ENCODE data around the gene DOCK1.

- no peak for TF ChIP-seq EP300 (conservative IDR thresholded peaks at IDR 0.05; ENCODE audit: poor library complexity, severe bottlenecking)
- TF ChIP-seq CTCF (IDR thresholded peaks at IDR 0.05; ENCODE audit: poor library complexity, severe bottlenecking), result no peak
- no peak for TF ChIP-seq RAD21 (conservative IDR thresholded peaks at IDR 0.05)
- TF ChIP-seq SMC3 (conservative IDR thresholded peaks at IDR 0.05; ENCODE audit: poor library complexity), result no peak
- no peak for TF ChIP-seq POLR2AphosphoS5 (IDR thresholded peaks at IDR 0.05)
Observed at GRCh38 chr10:126966938-126967337, 61.7 kb downstream of the DOCK1 start.

Data from neural cell (in vitro differentiated cells).